HUES48 (cell line): ENCODE data around the gene TNIP1.

Experiments used
- H3K27ac ChIP-seq: one replicate; pipeline ENCODE4 v1.7.0; 2013; ENCODE audit warnings: low read depth, low read length, inconsistent platforms
- H3K27me3 ChIP-seq: 2 replicates; pipeline ENCODE4 v1.6.1; 2013; ENCODE audit warnings: mild to moderate bottlenecking, low read length; ENCODE audit not compliant: control insufficient read depth, insufficient read depth
- H3K36me3 ChIP-seq: 2 replicates; pipeline ENCODE4 v1.6.1; 2013; ENCODE audit warnings: low read length; ENCODE audit not compliant: control insufficient read depth, insufficient read depth
- H3K4me1 ChIP-seq: 2 replicates; pipeline ENCODE4 v1.6.1; 2013; ENCODE audit warnings: mild to moderate bottlenecking, low read length; ENCODE audit not compliant: control insufficient read depth, insufficient read depth
- H3K4me3 ChIP-seq: 2 replicates; pipeline ENCODE4 v1.5.1; 2013; ENCODE audit warnings: mild to moderate bottlenecking, low read depth, low read length
- H3K9ac ChIP-seq: 2 replicates; pipeline ENCODE4 v1.6.1; 2013; ENCODE audit warnings: mild to moderate bottlenecking, low read depth, low read length, moderate library complexity
- H3K9me3 ChIP-seq: 2 replicates; pipeline ENCODE4 v1.6.1; 2013; ENCODE audit warnings: low read length; ENCODE audit not compliant: control insufficient read depth, insufficient read depth

TNIP1 gene

GRCh38 chr5:151080613-151081430, at the start of gene TNIP1:
Gene TNIP1, minus strand, starts transcription at chr5:151081034. Its CDS starts 15,939 bp downstream, at chr5:151065095.
- Histone ChIP-seq H3K36me3 (no peaks in the 10 kb centered on the region), H3K4me3 (peak within 1 kb of the TSS; percentile 75), H3K9me3 (no peaks in the 10 kb centered on the region), H3K4me1 (peaks cover 12% of the 10 kb centered on the region; the same call in 1 of the 2 replicates), H3K27ac (peak within 1 kb of the TSS; percentile 89), H3K9ac (peak within 1 kb of the TSS; percentile 68), H3K27me3 (no peaks in the 10 kb centered on the region)

GRCh38 chr5:151130235-151130921, 49.5 kb upstream of the TNIP1 start:
- Histone ChIP-seq H3K4me3 (no peak overlapping the region), H3K4me1 (no peaks in the 10 kb centered on the region), H3K9ac (no peak overlapping the region), H3K27me3 (no peaks in the 10 kb centered on the region), H3K36me3 (peaks cover 78% of the 10 kb centered on the region), H3K27ac (no peak overlapping the region), H3K9me3 (no peaks in the 10 kb centered on the region)

GRCh38 chr5:151128817-151129216, 48.0 kb upstream of the TNIP1 start:
- peaks cover 5% of the 10 kb centered on the region; the same call in 1 of the 2 replicates for H3K4me1 ChIP-seq

GRCh38 chr5:151127926-151128325, 47.1 kb upstream of the TNIP1 start:
- Histone ChIP-seq H3K36me3 (peaks cover 71% of the 10 kb centered on the region), H3K4me1 (peaks cover 5% of the 10 kb centered on the region; the same call in 1 of the 2 replicates), H3K4me3 (no peak overlapping the region), H3K9ac (no peak overlapping the region), H3K9me3 (no peaks in the 10 kb centered on the region), H3K27me3 (no peaks in the 10 kb centered on the region), H3K27ac (no peak overlapping the region)

More at GRCh38 chr5:151128817-151129216, 48.0 kb upstream of the TNIP1 start:
- no peak overlapping the region for H3K27ac ChIP-seq
- H3K9me3 ChIP-seq = no peaks in the 10 kb centered on the region
- no peak overlapping the region for H3K9ac ChIP-seq
- no peak overlapping the region for H3K4me3 ChIP-seq
- H3K27me3 ChIP-seq = no peaks in the 10 kb centered on the region
- peaks cover 71% of the 10 kb centered on the region for H3K36me3 ChIP-seq

GRCh38 chr5:151126199-151126645, 45.4 kb upstream of the TNIP1 start:
- Histone ChIP-seq H3K4me3 (no peak overlapping the region), H3K9ac (no peak overlapping the region), H3K36me3 (peaks cover 75% of the 10 kb centered on the region)

GRCh38 chr5:151125421-151125820, 44.6 kb upstream of the TNIP1 start:
- Histone ChIP-seq H3K27ac (no peak overlapping the region), H3K9ac (no peak overlapping the region)

More at GRCh38 chr5:151126199-151126645, 45.4 kb upstream of the TNIP1 start:
- Histone ChIP-seq H3K27me3 (no peaks in the 10 kb centered on the region), H3K27ac (no peak overlapping the region), H3K4me1 (peaks cover 5% of the 10 kb centered on the region; the same call in 1 of the 2 replicates), H3K9me3 (no peaks in the 10 kb centered on the region)

GRCh38 chr5:151123897-151124751, 43.3 kb upstream of the TNIP1 start:
- no peak overlapping the region for H3K27ac ChIP-seq
- no peaks in the 10 kb centered on the region for H3K9me3 ChIP-seq
- no peak overlapping the region for H3K9ac ChIP-seq
- no peaks in the 10 kb centered on the region for H3K27me3 ChIP-seq
- H3K36me3 ChIP-seq = peaks cover 68% of the 10 kb centered on the region
- H3K4me1 ChIP-seq = peaks cover 5% of the 10 kb centered on the region; the same call in 1 of the 2 replicates
- H3K4me3 ChIP-seq = no peak overlapping the region

More at GRCh38 chr5:151125421-151125820, 44.6 kb upstream of the TNIP1 start:
- H3K36me3 ChIP-seq = peaks cover 72% of the 10 kb centered on the region
- H3K27me3 ChIP-seq = no peaks in the 10 kb centered on the region
- H3K4me1 ChIP-seq = peaks cover 5% of the 10 kb centered on the region; the same call in 1 of the 2 replicates
- H3K9me3 ChIP-seq = no peaks in the 10 kb centered on the region
- no peak overlapping the region for H3K4me3 ChIP-seq

GRCh38 chr5:151122828-151123227, 42.0 kb upstream of the TNIP1 start:
- H3K4me3 ChIP-seq = no peak overlapping the region
- peaks cover 5% of the 10 kb centered on the region; the same call in 1 of the 2 replicates for H3K4me1 ChIP-seq
- no peaks in the 10 kb centered on the region for H3K27me3 ChIP-seq
- H3K9ac ChIP-seq = no peak overlapping the region
- H3K27ac ChIP-seq = no peak overlapping the region
- no peaks in the 10 kb centered on the region for H3K9me3 ChIP-seq
- H3K36me3 ChIP-seq = peaks cover 59% of the 10 kb centered on the region

- no peak overlapping the region for H3K27ac ChIP-seq
- H3K9me3 ChIP-seq = no peaks in the 10 kb centered on the region
- peaks cover 5% of the 10 kb centered on the region; the same call in 1 of the 2 replicates for H3K4me1 ChIP-seq
- H3K9ac ChIP-seq = no peak overlapping the region
- no peaks in the 10 kb centered on the region for H3K27me3 ChIP-seq
- H3K4me3 ChIP-seq = no peak overlapping the region
- H3K36me3 ChIP-seq = peaks cover 61% of the 10 kb centered on the region
These were observed 40.8 kb upstream of the TNIP1 start for GRCh38 chr5:151121665-151122064.

- no peak overlapping the region for H3K9ac ChIP-seq
- H3K4me1 ChIP-seq = peaks cover 5% of the 10 kb centered on the region; the same call in 1 of the 2 replicates
- no peak overlapping the region for H3K4me3 ChIP-seq
- no peaks in the 10 kb centered on the region for H3K27me3 ChIP-seq
- peaks cover 63% of the 10 kb centered on the region for H3K36me3 ChIP-seq
- H3K9me3 ChIP-seq = no peaks in the 10 kb centered on the region
- H3K27ac ChIP-seq = no peak overlapping the region
These were observed 40.3 kb upstream of the TNIP1 start for GRCh38 chr5:151121095-151121494.
